OCI-LY7 (cell line): ENCODE data around the gene CDH23. TPM values are rescaled to one million over a fixed set of nuclear protein-coding genes. Genes with fewer than 3 reads are reported as not detected.

ENCODE experiments used
- BruUV-seq: library from RNA; stranded (reverse); fragments of 400-500 nt; replicated peaks from 2 replicates; lab custom pipeline; 2021; lab: Mats Ljungman, UMichigan
- CTCF ChIA-PET: fragments of 300-600 bp; sonication (Branson Sonifier 250); formaldehyde crosslinking; loops from one replicate; lab custom pipeline; 2022; ENCODE audit warnings: antibody characterized with exemption; ENCODE audit not compliant: unreplicated experiment; lab: Charles Lee
- POLR2A ChIA-PET: fragments of 300-600 bp; sonication (Branson Sonifier 250); formaldehyde crosslinking; loops from one replicate; lab custom pipeline; 2022; ENCODE audit warnings: antibody characterized with exemption; lab: Charles Lee
- DNase-seq: peaks from one replicate; pipeline ENCODE4 v3.0.0-alpha.2; 2015; ENCODE audit warnings: low spot score
- H2AFZ ChIP-seq: fragments of 200-600 bp; sonication (generic), shearing (Covaris generic); 2 replicates; pipeline ENCODE4 v1.6.1; 2014; ENCODE audit warnings: mild to moderate bottlenecking, antibody characterized with exemption, low read length, moderate library complexity
- H3K27ac ChIP-seq: fragments of 200-600 bp; sonication (generic); 2 replicates; pipeline ENCODE4 v1.5.1; 2014; ENCODE audit warnings: mixed run types, low read depth, mild to moderate bottlenecking, moderate library complexity, low read length, inconsistent platforms; ENCODE audit not compliant: poor library complexity, severe bottlenecking
- H3K36me3 ChIP-seq: fragments of 200-600 bp; sonication (generic); 2 replicates; pipeline ENCODE4 v1.6.1; 2014; ENCODE audit warnings: mild to moderate bottlenecking, antibody characterized with exemption, low read length, moderate library complexity, mixed read lengths; ENCODE audit not compliant: insufficient read depth
- H3K4me1 ChIP-seq: fragments of 200-600 bp; sonication (generic); 2 replicates; pipeline ENCODE4 v1.5.1; 2014; ENCODE audit warnings: mild to moderate bottlenecking, low read length; ENCODE audit not compliant: insufficient read depth, poor library complexity, severe bottlenecking
- H3K4me2 ChIP-seq: fragments of 200-600 bp; sonication (generic); 2 replicates; pipeline ENCODE4 v1.6.1; 2014; ENCODE audit warnings: mild to moderate bottlenecking, low read length
- H3K4me3 ChIP-seq: fragments of 200-600 bp; sonication (generic); 2 replicates; pipeline ENCODE4 v1.5.1; 2014; ENCODE audit warnings: mild to moderate bottlenecking, low read depth, low read length; ENCODE audit not compliant: poor library complexity, severe bottlenecking
- H3K79me2 ChIP-seq: fragments of 200-600 bp; sonication (generic); 2 replicates; pipeline ENCODE4 v1.6.1; 2016; ENCODE audit warnings: low read depth, mild to moderate bottlenecking, low read length, moderate library complexity, mixed read lengths; ENCODE audit not compliant: insufficient read depth
- H3K9me2 ChIP-seq: fragments of 200-600 bp; sonication (generic); 2 replicates; pipeline ENCODE4 v1.6.1; 2016; ENCODE audit warnings: mild to moderate bottlenecking, low read length, mixed read lengths; ENCODE audit not compliant: insufficient read depth
- H3K9me3 ChIP-seq: fragments of 200-600 bp; sonication (generic); 2 replicates; pipeline ENCODE4 v1.6.1; 2014; ENCODE audit warnings: mild to moderate bottlenecking, mixed run types, low read length, mixed read lengths
- H4K20me1 ChIP-seq: fragments of 200-600 bp; sonication (generic); 2 replicates; pipeline ENCODE4 v1.6.1; 2014; ENCODE audit warnings: mild to moderate bottlenecking, antibody characterized with exemption, low read length, moderate library complexity, mixed read lengths; ENCODE audit not compliant: insufficient read depth
- EZH2phosphoT487 ChIP-seq: fragments of 200-600 bp; sonication (generic); IDR thresholded peaks from 2 replicates; pipeline ENCODE4 v1.6.1; 2018; ENCODE audit warnings: low read depth, borderline replicate concordance, mild to moderate bottlenecking, mixed run types, antibody characterized with exemption, low read length, moderate library complexity, mixed read lengths
- intact Hi-C: fragments of 100-400 bp; cut with micrococcal nuclease; formaldehyde crosslinking; loops from one replicate; pipeline ENCODE4 v1.10.0; 2022; ENCODE audit not compliant: unreplicated experiment
- total RNA-seq, 2 experiments: library from RNA; depleted of rRNA in 1 of 2; stranded (reverse); fragments of >200 nt in 1 of 2; shearing (Covaris generic) in 1 of 2; gene quantifications; 2 replicates each; pipeline ENCODE4 v1.2.3, GENCODE V29; 2014 to 2022
- TF ChIP-seq, protein P1 (sequence below): fragments of 200-600 bp; sonication (generic); conservative IDR thresholded peaks from 2 replicates; pipeline ENCODE4 v1.5.1; 2014; ENCODE audit warnings: mild to moderate bottlenecking, antibody characterized with exemption, low read length, moderate library complexity, mixed read lengths

The CDH23 gene
- total RNA-seq, 2 experiments from 2014 or later: 0.92 to 9.9 TPM

GRCh38 chr10:71847418-71847817 lies 450.7 kb downstream of the CDH23 start:
- no TSS peak for BruUV-seq
- no peak overlapping the region for H3K4me3 ChIP-seq
- intact Hi-C loops: no loop called here
- ChIA-PET POLR2A (interaction anchor here (0.6 to 1.0 kb wide), 3 partner anchors 12 to 61 kb away, joined by 3 read pairs; no protein-coding TSS in a partner anchor), CTCF (no interaction called here)
- peak overlapping the region; percentile 78; the same call in 1 of the 2 replicates for H3K4me2 ChIP-seq
- H3K9me2 ChIP-seq: no peaks in the 10 kb centered on the region
- peaks cover 69% of the 10 kb centered on the region for H3K4me1 ChIP-seq
- peaks cover 12% of the 10 kb centered on the region for H3K36me3 ChIP-seq
- H2AFZ ChIP-seq: no peak overlapping the region
- no peak overlapping the region for H3K27ac ChIP-seq
- DNase-seq: no peak
- H3K9me3 ChIP-seq: no peaks in the 10 kb centered on the region
- H4K20me1 ChIP-seq: peaks cover 27% of the 10 kb centered on the region
- TF ChIP-seq, protein P1, sequence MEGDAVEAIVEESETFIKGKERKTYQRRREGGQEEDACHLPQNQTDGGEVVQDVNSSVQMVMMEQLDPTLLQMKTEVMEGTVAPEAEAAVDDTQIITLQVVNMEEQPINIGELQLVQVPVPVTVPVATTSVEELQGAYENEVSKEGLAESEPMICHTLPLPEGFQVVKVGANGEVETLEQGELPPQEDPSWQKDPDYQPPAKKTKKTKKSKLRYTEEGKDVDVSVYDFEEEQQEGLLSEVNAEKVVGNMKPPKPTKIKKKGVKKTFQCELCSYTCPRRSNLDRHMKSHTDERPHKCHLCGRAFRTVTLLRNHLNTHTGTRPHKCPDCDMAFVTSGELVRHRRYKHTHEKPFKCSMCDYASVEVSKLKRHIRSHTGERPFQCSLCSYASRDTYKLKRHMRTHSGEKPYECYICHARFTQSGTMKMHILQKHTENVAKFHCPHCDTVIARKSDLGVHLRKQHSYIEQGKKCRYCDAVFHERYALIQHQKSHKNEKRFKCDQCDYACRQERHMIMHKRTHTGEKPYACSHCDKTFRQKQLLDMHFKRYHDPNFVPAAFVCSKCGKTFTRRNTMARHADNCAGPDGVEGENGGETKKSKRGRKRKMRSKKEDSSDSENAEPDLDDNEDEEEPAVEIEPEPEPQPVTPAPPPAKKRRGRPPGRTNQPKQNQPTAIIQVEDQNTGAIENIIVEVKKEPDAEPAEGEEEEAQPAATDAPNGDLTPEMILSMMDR: no peak
- TF ChIP-seq EZH2phosphoT487: no peak
- peaks cover 86% of the 10 kb centered on the region for H3K79me2 ChIP-seq

GRCh38 chr10:71848325-71849275 lies 451.9 kb downstream of the CDH23 start:
- intact Hi-C loops: no loop called here
- peaks cover 16% of the 10 kb centered on the region for H4K20me1 ChIP-seq

More at GRCh38 chr10:71848325-71849275, 451.9 kb downstream of the CDH23 start:
- Histone ChIP-seq H3K9me2 (no peaks in the 10 kb centered on the region), H3K4me1 (peaks cover 62% of the 10 kb centered on the region), H3K27ac (no peak overlapping the region), H3K4me3 (peak overlapping the region; percentile 82), H2AFZ (no peak overlapping the region), H3K79me2 (peaks cover 74% of the 10 kb centered on the region), H3K9me3 (no peaks in the 10 kb centered on the region), H3K4me2 (peak overlapping the region; percentile 78), H3K36me3 (peaks cover 8% of the 10 kb centered on the region)
- POLR2A ChIA-PET: interaction anchor here (0.6 to 5.6 kb wide), 7 partner anchors 8 to 120 kb away, joined by 3 to 42 read pairs (median 5); no protein-coding TSS in a partner anchor
- CTCF ChIA-PET: no interaction called here
- TF ChIP-seq, protein P1: no peak
- TF ChIP-seq EZH2phosphoT487: no peak
- BruUV-seq: no TSS peak
- no peak for DNase-seq
